NCI-H2107 treated with DMSO at 0.1 percent for 48 hours (cell line): ENCODE measurements around the gene TAF8.

ENCODE experiments used
- DNase-seq: peaks from one replicate; lab custom pipeline; 2025; ENCODE audit not compliant: unreplicated experiment; lab: John Stamatoyannopoulos, UW

TAF8 gene

GRCh38 chr6:42049948-42050296 lies 402 bp upstream of the TAF8 start:
- no peak for DNase-seq

DNA sequence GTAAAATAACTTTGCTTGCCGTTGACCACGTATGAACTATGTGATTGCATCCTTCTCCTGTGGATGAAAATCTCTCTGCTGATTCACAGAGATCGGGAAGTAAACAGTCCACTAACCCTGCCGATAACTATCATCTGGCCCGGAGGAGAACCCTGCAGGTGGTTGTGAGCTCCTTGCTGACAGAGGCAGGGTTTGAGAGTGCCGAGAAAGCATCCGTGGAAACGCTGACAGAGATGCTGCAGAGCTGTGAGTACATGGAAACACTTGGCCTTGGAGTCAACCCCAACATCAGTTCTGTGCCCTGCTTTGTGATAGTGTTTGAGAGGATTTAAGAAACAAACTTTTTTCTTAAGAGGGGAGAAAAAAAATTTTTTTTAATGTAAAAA lies 937 bp downstream of the TAF8 start:
- no peak for DNase-seq

DNA sequence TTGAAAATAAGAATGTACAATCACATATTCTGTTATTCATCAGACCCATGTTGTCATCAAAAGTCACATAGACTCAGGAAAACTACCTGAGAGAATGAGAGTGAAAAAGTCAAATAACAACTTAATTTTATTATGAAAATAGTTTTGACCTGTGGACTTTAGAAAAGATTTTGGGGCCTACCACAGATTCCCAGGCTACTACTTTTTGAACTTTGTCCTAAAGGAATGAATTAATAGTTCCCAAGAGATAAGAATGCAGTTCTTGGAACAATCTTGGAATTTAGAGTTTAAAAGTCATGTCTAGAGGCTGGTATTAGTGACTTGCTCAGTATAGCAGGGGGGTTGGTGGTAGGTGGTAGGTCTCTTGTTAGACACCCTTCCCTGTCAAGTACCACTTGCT lies 3.3 kb downstream of the TAF8 start:
- DNase-seq = no peak

- no peak for DNase-seq
Measured at GRCh38 chr6:42059743-42060142, 9.4 kb downstream of the TAF8 start.

- DNase-seq = no peak
Measured at GRCh38 chr6:42066156-42066675, 15.9 kb downstream of the TAF8 start.

DNA sequence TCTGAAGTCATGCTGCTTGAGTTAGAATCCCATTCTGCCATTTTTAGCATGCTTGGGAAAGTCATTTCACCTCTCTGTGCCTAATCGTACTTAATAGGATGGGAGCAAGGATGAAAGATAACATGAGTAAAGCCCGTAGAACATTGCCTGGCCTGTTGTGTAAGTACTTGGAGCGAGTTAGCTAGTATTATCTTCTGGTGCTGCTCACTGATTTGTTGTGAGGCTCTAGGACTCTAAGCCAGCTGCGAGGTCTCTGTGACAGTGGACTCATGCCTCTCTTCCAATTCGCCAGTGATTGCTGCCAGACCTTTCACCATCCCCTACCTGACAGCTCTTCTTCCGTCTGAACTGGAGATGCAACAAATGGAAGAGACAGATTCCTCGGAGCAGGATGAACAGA lies 17.8 kb downstream of the TAF8 start:
- no peak for DNase-seq

- no peak for DNase-seq
Measured at GRCh38 chr6:42068872-42069522, 18.7 kb downstream of the TAF8 start.

DNA sequence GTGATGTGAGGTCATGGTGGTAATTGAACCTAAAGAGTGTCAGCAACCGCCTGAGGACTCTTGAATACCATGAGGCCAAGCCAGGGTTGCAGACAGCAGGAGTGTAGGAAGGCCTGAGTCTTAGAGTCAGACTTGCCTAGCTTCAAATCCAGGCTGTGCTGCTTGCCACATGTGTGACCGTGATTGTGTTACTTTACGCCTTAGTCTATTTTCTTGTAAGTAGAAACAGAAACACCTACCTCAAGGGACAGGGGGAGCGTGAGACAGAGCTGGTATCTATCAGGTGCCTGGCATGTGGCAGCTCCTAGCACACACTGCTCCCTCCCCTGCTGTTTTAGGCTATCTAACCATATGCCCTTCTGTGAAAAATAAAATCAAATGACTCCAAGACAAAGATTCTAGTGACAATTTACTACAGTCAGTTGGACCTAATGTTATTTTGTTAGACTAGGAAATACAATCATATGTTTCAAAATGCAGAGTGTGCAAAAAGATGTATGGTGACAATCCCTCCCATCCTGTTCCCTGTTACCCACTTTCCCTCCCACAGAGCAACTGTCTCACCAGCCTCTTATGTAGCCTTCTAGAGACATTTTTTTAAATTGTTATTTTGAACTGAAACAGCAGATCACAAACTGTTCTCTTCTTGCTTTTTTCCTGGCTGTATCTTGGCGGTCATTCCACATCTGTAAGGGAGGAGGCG lies 21.7 kb downstream of the TAF8 start:
- DNase-seq = no peak

DNA sequence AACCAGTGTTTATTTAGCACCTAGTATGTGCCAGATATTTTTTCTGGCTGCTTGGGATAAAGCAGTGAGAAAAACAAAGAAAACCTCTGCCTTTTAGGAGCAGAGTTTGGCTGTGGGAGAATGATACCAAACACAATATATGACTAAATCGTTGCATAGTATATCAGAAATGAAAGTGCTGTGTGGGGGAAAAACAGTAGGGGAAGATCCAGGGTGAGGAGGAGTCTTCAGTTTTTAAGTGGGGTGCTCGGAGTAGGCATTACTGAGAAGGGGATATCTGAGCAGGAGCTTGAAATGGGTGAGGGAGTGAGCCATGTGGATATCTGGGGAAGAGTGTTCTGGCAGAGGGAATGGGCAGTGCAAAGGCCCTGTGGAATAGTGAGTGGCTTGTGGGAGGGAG lies 23.0 kb downstream of the TAF8 start:
- DNase-seq = no peak

GRCh38 chr6:42075159-42075838 lies 25.0 kb downstream of the TAF8 start:
- peak; percentile 19 for DNase-seq

- DNase-seq = no peak
Measured at GRCh38 chr6:42078386-42078785, 28.1 kb downstream of the TAF8 start.

GRCh38 chr6:42079941-42080464 lies 29.7 kb downstream of the TAF8 start:
- DNase-seq = no peak

DNA sequence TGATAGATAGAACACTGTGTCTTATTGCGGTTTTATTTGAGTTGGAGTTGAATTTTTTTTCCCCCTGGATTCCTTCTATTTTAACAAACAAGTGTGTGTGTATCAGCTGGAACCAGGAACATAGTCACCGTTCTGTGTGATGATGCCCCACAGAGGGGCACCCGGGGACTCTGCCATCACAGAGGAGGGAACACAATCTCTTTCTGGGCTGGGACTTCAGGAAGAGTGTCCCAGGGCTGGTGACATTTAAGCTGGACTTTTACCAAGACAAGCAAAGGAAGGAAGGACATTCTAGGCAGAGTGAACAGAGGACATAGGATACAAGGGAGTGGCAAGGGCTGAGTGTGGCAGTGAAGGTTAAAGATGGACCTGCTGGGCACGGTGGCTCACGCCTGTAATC lies 33.2 kb downstream of the TAF8 start:
- DNase-seq = no peak

DNA sequence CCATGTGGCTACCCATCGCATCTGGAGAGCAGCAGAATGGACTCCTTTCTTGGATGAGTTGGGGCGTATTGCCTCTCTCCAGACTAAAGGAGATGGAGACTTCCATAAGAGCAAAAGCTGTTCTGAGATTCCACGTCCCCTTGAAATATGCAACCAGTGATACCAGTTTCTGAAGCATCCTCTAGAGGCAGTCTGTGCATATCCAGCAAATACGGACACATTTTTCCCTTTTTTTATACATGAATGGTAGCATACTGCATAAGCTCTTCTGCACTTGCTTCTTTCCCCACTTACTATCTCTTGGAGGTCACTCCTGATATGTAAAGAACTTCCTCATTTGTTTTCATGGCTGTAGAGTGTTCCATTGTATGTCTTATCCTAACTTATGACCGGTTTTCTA lies 34.6 kb downstream of the TAF8 start:
- no peak for DNase-seq

GRCh38 chr6:42086046-42087035 lies 36.0 kb downstream of the TAF8 start:
- no peak for DNase-seq

DNA sequence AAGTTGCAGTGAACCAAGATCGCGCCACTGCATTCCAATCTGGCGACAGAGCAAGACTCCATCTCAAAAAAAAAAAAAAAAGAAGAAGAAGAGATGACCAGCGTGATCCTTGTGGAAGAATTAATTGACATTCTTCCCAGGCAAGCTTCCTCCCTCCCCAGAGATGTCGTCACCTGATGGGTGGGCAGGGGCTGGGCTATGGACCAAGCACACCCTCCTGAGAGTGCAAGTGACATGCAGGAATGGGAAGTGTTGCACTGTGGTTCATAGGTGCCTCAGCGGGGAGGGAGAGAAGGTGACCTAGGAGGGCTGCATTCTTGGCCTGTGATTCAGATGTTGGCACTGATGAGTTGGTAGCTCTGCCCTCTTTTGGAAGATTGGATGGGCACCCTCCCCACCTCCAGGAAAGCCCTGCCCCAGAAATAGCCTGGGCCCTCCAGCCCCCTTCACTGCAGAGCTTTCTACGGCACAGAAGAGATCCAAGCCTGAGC lies 37.8 kb downstream of the TAF8 start:
- no peak for DNase-seq

DNA sequence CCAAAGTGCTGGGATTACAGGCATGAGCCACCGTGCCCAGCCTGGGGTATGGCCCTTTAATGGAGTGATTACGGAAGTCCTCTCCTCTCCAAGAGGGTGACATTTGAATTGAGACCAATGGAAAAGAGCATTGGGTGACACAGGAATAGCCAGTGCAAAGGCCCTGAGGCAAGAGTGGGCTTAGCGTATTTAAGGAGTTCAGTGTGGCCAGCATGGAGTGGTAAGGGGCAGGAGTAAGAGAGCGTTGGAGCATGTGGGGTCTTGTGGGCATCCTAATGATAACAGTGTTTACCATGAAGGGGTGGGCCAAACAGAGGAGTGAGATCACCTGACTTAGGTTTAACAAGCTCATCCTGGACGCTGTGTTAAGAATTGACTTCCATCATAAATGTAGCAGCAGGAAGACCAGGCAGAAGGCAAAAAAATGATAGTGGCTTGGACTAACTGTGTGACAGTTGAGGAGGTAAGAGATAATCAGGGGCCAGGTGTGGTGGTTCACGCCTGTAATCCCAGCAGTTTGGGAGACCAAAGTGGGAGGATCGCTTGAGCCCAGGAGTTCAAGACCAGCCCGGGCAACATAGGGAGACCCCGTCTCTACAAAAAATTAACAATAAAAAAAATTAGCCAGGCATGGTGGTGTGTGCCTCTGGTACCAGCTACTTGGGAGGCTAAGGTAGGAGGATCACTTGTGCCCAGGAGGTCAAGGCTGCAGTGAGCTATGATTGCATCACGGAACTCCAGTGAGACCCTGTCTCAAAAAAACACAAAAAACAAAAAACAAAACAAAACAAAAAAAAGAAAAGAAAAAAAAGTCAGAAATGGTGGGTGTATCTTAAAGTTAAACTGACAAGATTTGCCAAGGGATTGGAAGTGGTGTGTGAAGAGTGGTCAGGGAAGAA lies 40.7 kb downstream of the TAF8 start:
- DNase-seq = no peak

DNA sequence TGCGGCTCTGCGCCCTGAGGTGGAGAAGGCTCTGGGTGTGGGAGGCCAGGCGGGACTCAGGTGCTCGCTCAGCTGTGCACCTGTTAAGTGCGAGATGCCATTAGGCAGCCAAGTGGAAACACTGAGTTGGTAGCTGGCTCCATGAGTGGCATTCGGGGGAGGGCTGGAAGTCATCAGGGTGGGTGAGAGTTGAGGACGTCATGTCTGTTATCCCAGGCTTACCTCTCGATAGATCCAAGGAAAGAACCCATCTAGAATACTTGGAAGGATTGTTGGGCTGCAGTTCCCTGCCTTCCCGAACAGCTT lies 41.3 kb downstream of the TAF8 start:
- DNase-seq = no peak

DNA sequence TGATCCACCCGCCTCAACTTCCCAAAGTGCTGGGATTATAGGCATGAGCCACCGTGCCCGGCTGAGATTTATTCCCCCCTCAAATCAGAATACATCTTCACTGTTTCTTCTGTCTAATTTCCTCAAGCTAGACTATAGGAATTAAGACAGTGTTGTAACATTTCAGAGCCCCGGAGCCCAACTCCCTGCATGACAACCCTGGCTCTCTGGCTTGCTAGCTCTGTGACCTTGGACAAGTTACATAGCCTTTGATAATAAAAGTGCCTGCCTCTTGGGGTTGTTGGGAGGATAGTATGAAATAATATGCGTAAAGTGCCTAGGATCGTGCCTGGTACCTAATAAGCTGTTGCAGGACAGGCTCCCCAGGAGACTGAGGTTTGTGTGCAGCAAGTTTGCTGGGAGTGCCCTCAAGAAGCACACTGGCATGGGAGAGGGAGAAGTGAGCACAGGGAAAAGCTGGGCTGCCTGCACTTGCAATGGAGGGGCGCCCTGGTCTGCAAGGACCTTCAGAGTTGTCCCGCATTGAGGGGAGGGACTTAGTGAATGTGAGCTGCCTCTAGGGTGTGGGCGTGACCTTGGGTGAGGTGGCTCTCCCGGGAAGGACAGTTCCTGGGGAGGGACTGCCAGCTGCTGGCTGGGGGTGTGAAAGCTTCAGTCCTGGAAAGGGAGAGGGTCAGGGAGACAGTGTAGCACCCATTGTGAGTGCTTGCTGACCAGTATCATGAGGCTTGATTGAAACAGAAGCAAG lies 43.4 kb downstream of the TAF8 start:
- DNase-seq = no peak
